OCI-LY7 (cell line): ENCODE results near the gene KREMEN1.

Experiments used
- CTCF ChIP-seq: fragments of 200-600 bp; sonication (generic); conservative IDR thresholded peaks from 2 replicates; pipeline ENCODE4 v1.5.1; 2014; ENCODE audit warnings: mild to moderate bottlenecking, antibody characterized with exemption, low read length, moderate library complexity, mixed read lengths
- EZH2phosphoT487 ChIP-seq: fragments of 200-600 bp; sonication (generic); IDR thresholded peaks from 2 replicates; pipeline ENCODE4 v1.6.1; 2018; ENCODE audit warnings: low read depth, borderline replicate concordance, mild to moderate bottlenecking, mixed run types, antibody characterized with exemption, low read length, moderate library complexity, mixed read lengths

- TF ChIP-seq CTCF (no peak), EZH2phosphoT487 (no peak)
Observed at GRCh38 chr22:29144786-29145160, 71.9 kb downstream of the KREMEN1 start.
